Measurements from ENCODE around the gene RBM45.
"Not testable (repeated sequence)": the region's sequence is repeated elsewhere in the genome, so short reads cannot be mapped to it uniquely, and the experiment has no call there.

Gene RBM45, protein sequence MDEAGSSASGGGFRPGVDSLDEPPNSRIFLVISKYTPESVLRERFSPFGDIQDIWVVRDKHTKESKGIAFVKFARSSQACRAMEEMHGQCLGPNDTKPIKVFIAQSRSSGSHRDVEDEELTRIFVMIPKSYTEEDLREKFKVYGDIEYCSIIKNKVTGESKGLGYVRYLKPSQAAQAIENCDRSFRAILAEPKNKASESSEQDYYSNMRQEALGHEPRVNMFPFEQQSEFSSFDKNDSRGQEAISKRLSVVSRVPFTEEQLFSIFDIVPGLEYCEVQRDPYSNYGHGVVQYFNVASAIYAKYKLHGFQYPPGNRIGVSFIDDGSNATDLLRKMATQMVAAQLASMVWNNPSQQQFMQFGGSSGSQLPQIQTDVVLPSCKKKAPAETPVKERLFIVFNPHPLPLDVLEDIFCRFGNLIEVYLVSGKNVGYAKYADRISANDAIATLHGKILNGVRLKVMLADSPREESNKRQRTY

GRCh38 chr2:178112202-178113152 lies at the start of gene RBM45:
Gene RBM45 (plus strand): TSS chr2:178112437. CDS start chr2:178112547, 110 bp downstream.
- peak; percentile 73 for DNase-seq

GRCh38 chr2:178066324-178066723 lies 45.9 kb upstream of the RBM45 start:
- DNase-seq, result no peak

- DNase-seq, result no peak
Observed at GRCh38 chr2:178066890-178067669, 45.2 kb upstream of the RBM45 start.

GRCh38 chr2:178068823-178069454 lies 43.3 kb upstream of the RBM45 start:
- no peak for DNase-seq

GRCh38 chr2:178069551-178069950 lies 42.7 kb upstream of the RBM45 start:
- no peak for DNase-seq

DNA sequence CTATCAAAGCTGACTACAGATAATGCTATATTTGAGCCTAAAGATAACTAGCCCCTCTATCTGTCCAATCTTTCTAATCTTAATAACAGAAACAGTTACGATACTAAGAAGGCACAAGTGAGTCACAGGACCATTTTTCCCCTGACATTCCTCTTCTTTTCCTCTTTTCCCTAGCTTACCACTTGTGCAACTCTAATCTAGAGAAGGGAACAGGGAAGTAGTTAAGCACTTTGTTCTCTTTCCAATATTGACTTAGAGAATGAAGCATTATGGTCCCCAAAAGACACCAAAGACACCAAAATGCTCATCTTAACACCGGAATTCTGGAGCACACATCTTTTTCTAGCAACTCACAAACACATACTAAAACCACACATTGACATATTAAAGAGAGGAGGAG lies 41.4 kb upstream of the RBM45 start:
- DNase-seq, result no peak

GRCh38 chr2:178072000-178072382 lies 40.2 kb upstream of the RBM45 start:
- DNase-seq, result no peak

DNA sequence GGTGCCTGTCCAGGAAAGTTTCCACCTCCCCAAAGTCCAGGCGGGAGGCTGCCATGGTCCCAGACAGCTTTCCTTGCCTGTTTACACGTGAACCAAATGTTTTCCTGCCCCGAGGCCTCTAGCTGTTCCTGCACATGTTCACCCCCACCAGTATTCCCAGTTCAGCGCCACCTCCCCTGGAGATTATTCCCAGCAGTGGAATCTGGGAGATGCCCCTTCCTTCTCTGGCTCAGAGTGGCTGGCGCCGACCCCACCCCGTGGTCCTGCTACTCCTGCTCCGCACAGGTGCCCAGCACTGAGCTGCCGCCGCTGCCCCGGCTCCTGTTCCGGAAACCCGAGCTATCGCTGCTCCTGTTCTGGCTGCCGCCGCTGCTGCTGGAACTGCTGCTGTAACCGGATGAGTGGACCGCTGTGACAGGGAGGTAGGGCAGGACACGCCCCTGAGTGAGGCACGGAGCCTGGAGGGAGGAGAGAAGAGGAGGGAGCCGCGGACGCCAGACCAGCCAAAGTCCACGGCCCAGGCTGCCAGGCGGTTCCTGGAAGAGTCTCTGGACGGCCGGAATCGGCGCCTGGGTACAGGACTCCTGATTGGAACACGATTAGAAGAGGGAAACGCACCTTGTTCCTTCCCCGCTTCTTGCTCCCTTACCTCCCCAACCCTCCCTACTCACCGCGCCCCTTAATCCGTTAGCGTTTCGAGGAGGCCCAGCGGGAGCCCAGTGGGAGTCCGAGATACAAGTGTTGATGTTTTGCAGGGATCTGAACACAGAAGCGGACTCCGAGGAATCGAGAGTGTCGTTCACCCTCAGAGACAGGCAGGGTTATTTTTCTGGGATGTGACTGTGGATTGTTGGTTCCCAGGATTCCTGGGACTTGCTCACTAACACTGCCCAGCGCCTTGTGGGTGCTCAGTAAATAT lies 39.6 kb upstream of the RBM45 start, which contains the start of gene PDE11A:
Gene PDE11A (minus strand): TSS at position 395 of the 919 bp plus-strand sequence. CDS start 340 bp downstream, at position 55.
- DNase-seq, result peak; percentile 37

- no peak for DNase-seq
Observed at GRCh38 chr2:178074123-178075005, 37.9 kb upstream of the RBM45 start.

DNA sequence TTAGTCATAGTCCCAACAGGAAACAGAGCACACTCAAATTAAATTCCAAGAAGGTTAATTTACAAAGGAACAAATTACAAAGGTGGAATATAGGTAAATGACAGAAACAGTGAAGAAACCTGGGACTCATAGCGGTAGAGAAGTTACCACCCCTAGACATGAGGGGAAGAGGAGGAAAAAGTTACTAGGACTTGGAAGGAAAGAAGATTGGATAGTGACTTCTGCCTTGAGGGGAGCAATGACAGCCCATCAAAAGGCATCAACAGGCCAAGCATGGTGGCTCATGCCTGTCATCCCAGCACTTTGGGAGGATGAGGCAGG lies 37.3 kb upstream of the RBM45 start:
- no peak for DNase-seq

- DNase-seq, result no peak
Observed at GRCh38 chr2:178076130-178076529, 36.1 kb upstream of the RBM45 start.

GRCh38 chr2:178079279-178079678 lies 33.0 kb upstream of the RBM45 start:
- DNase-seq, result not testable (repeated sequence)

GRCh38 chr2:178082408-178083045 lies 29.7 kb upstream of the RBM45 start:
- no peak for DNase-seq

DNA sequence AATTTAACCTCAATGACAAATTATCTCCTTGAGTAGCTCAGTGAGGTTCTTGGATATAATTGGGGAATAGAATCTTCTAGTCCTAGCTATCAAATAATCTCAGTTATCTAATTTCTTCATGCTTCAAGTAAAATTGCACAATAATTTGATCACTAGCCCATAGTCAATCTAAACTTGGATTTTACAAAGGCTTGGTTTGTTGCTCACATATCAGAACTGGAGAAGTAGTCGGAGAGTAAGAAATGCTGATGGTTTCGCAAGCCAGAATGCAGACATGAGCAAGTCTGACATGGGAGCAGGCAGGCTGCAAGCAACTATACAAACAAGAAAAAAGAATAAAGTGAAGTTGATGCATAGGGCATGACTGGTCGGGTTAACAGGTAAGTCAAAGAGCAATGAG lies 28.0 kb upstream of the RBM45 start:
- no peak for DNase-seq

DNA sequence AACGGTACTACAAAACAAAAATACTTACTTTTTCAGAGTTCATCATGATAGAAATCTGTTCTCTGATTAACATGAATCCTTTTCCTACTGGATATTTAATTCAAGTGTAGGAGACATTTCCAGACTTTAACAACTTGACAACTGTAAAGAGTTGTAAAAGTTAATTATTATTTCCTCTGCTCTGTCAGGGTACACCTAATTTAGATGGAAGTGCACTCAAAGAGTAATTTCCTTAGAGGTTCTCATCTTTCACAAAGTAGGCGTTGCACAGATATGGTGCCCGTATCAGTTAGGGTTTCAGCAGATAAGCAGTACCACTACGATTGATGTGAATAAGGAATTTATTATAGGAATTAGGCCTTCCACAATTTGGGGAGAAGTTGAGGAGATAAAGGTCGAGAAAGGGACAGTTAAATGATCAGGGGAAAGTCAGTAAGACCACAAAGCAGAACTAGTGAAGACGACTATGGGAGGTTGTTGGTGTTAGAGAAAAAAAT lies 23.4 kb upstream of the RBM45 start:
- DNase-seq, result no peak

GRCh38 chr2:178093471-178093870 lies 18.8 kb upstream of the RBM45 start:
- no peak for DNase-seq

GRCh38 chr2:178101321-178102079 lies 10.7 kb upstream of the RBM45 start:
- no peak for DNase-seq

DNA sequence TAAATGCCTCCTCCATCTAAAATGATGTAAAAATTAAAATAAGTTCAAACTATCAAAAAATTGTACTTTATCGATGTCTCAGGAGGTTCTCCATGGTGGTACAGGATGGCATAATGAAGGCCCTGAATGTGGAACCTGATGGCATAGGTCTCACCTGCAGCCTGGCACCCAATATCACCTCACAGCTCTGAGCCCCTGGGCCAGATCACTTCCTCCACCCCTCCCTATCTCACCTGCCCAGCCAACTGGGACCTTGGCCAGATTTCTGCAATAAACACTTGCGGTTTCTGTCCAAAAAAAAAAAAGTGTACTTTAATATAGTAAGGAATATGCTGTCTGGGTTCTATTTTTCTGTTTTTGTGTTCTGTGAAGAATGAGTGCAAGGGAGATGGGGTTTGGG lies 6.7 kb upstream of the RBM45 start:
- DNase-seq, result no peak

GRCh38 chr2:178106053-178106452 lies 6.2 kb upstream of the RBM45 start:
- no peak for DNase-seq

All from 8988T (cell line).